DND-41 (cell line): Measurements from ENCODE around the gene SCD5.

Experiments
- ATAC-seq: fragments of 200-7000 bp; cut with Tn5 transposase; 3 replicates; pipeline ENCODE4 v1.9.1; 2021; ENCODE audit warnings: low read depth; ENCODE audit not compliant: insufficient read depth
- DNase-seq: peaks from one replicate; pipeline ENCODE4 v3.0.0-alpha.2; 2020
- H2AFZ ChIP-seq: 2 replicates; pipeline ENCODE4 v1.6.0; 2012; ENCODE audit warnings: low read depth, low read length
- H3K27ac ChIP-seq: 2 replicates; pipeline ENCODE4 v1.5.1; 2012; ENCODE audit warnings: low read length, inconsistent platforms
- H3K27me3 ChIP-seq: fragments of 200-600 bp; sonication (generic); 2 replicates; pipeline ENCODE4 v1.6.0; 2012; ENCODE audit warnings: low read length, mild to moderate bottlenecking, inconsistent platforms; ENCODE audit not compliant: insufficient read depth, poor library complexity
- H3K36me3 ChIP-seq: 2 replicates; pipeline ENCODE4 v1.5.1; 2012; ENCODE audit warnings: low read length, inconsistent platforms; ENCODE audit not compliant: insufficient read depth
- H3K4me1 ChIP-seq: 2 replicates; pipeline ENCODE4 v1.5.1; 2012; ENCODE audit warnings: mild to moderate bottlenecking, low read length; ENCODE audit not compliant: insufficient read depth
- H3K4me2 ChIP-seq: 2 replicates; pipeline ENCODE4 v1.6.0; 2012; ENCODE audit warnings: mild to moderate bottlenecking, moderate library complexity, low read length, inconsistent platforms; ENCODE audit not compliant: insufficient read depth
- H3K4me3 ChIP-seq, 2 experiments: fragments of 200-600 bp in 1 of 2; shearing (Covaris generic) in 1 of 2; 2 replicates each; pipeline ENCODE4 v1.5.1; 2012 to 2016; ENCODE audit warnings: inconsistent platforms in 2 of 2, low read length in 2 of 2, mild to moderate bottlenecking in 2 of 2, low read depth in 1 of 2, moderate library complexity in 1 of 2
- H3K79me2 ChIP-seq: 2 replicates; pipeline ENCODE4 v1.6.0; 2012; ENCODE audit warnings: low read length, inconsistent platforms; ENCODE audit not compliant: insufficient read depth
- H3K9ac ChIP-seq: 2 replicates; pipeline ENCODE4 v1.6.0; 2012; ENCODE audit warnings: low read depth, mild to moderate bottlenecking, inconsistent platforms, low read length, moderate library complexity
- H3K9me3 ChIP-seq: 2 replicates; pipeline ENCODE4 v1.5.1; 2012; ENCODE audit warnings: low read length, moderate library complexity, mild to moderate bottlenecking, inconsistent platforms; ENCODE audit not compliant: insufficient read depth, severe bottlenecking
- H4K20me1 ChIP-seq: 2 replicates; pipeline ENCODE4 v1.6.0; 2012; ENCODE audit warnings: low read length; ENCODE audit not compliant: insufficient read depth
- EZH2 ChIP-seq: IDR thresholded peaks from 3 replicates; pipeline ENCODE4 v1.6.1; 2012; ENCODE audit warnings: borderline replicate concordance, low read depth, mild to moderate bottlenecking, moderate library complexity, low read length, inconsistent platforms; ENCODE audit not compliant: severe bottlenecking
- TF ChIP-seq, protein P1 (sequence below): IDR thresholded peaks from 2 replicates; pipeline ENCODE4 v1.5.1; 2012; ENCODE audit warnings: borderline replicate concordance, low read length, moderate library complexity, mild to moderate bottlenecking; ENCODE audit not compliant: poor library complexity, severe bottlenecking; ENCODE audit errors: extremely low read depth

SCD5 gene

DNA sequence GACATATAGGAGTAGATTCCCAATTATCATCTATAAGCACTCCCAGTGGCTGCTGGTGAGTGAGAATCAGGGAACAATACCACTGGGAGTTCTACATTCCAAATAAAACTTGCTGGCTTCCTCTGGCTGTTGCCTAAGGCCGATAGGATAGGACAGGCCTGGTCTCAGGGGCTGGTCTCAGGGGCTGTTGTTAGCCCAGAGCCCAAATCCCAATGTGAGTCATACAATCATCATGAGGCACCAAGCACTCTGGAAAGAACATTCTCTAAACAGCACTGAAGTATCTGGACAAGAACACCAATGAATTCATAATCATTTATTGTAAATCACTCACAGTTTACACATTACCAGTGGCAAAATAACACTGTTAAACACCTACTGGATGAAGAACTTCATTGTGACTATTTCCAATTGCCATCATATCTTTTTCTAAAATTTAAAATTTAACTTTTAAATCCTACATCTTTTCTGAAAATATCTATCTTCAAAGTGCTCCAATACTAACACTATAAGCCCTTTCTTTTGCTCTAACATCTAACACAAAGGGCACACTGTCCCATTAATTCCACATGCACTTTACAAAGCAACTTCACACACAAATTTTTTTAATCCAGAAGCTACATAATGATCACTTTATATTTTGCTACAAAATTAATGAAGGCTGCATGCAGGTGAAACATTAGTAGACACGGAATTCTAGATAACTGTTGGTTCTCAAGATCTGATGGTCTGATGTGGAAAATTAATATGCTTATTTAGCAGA lies 169.2 kb downstream of the SCD5 start:
- DNase-seq (no peak), ATAC-seq (no peak)
- Histone ChIP-seq H3K79me2 (no peaks in the 10 kb centered on the region), H3K27ac (no peak overlapping the region), H3K4me1 (no peaks in the 10 kb centered on the region), H4K20me1 (no peaks in the 10 kb centered on the region), H3K9me3 (peaks cover 2% of the 10 kb centered on the region), H3K27me3 (no peaks in the 10 kb centered on the region), H2AFZ (no peak overlapping the region), H3K36me3 (peaks cover 20% of the 10 kb centered on the region), H3K9ac (no peak overlapping the region), H3K4me2 (no peak overlapping the region), H3K4me3 (no peak overlapping the region)
- TF ChIP-seq EZH2: no peak
- TF ChIP-seq, protein P1, sequence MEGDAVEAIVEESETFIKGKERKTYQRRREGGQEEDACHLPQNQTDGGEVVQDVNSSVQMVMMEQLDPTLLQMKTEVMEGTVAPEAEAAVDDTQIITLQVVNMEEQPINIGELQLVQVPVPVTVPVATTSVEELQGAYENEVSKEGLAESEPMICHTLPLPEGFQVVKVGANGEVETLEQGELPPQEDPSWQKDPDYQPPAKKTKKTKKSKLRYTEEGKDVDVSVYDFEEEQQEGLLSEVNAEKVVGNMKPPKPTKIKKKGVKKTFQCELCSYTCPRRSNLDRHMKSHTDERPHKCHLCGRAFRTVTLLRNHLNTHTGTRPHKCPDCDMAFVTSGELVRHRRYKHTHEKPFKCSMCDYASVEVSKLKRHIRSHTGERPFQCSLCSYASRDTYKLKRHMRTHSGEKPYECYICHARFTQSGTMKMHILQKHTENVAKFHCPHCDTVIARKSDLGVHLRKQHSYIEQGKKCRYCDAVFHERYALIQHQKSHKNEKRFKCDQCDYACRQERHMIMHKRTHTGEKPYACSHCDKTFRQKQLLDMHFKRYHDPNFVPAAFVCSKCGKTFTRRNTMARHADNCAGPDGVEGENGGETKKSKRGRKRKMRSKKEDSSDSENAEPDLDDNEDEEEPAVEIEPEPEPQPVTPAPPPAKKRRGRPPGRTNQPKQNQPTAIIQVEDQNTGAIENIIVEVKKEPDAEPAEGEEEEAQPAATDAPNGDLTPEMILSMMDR: no peak

DNA sequence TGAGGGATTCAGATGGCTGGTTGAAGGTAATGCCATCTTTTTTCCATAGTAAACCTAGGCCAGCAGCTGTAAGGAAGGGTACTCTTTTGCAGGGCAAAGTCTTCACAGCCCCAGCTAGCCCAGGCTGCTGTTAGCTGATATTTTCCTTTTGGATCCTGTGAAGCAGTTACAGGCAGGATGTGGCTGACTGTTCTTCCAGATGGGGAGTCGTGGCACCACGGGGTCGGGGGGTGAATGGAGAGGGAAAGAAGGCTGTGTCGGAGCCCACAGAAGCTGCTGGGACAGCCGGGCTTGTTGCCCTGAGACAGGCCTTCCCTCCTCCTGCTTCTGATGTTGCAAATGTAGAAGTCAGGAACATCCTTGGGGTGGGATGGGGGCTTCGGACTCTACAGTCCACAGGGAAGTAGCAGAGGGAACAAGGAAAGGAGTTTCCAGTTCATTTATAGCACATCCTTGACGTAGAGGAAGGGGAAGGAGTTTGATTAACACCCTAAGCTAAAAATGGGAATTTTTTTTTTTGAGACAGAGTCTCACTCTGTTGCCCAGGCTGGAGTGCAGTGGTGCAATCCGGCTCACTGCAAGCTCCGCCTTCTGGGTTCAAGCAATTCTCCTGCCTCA lies 172.2 kb downstream of the SCD5 start:
- H3K4me2 ChIP-seq: no peak overlapping the region
- H3K27me3 ChIP-seq: no peaks in the 10 kb centered on the region
- no peak overlapping the region for H2AFZ ChIP-seq
- TF ChIP-seq EZH2: no peak
- TF ChIP-seq, protein P1: no peak
- no peak for DNase-seq
- no peak overlapping the region for H3K4me3 ChIP-seq
- no peak overlapping the region for H3K27ac ChIP-seq
- H3K9me3 ChIP-seq: no peaks in the 10 kb centered on the region
- H3K9ac ChIP-seq: no peak overlapping the region
- H3K36me3 ChIP-seq: peaks cover 7% of the 10 kb centered on the region; the same call in 1 of the 2 replicates
- H4K20me1 ChIP-seq: no peaks in the 10 kb centered on the region
- no peaks in the 10 kb centered on the region for H3K4me1 ChIP-seq
- no peaks in the 10 kb centered on the region for H3K79me2 ChIP-seq
- ATAC-seq: no peak

DNA sequence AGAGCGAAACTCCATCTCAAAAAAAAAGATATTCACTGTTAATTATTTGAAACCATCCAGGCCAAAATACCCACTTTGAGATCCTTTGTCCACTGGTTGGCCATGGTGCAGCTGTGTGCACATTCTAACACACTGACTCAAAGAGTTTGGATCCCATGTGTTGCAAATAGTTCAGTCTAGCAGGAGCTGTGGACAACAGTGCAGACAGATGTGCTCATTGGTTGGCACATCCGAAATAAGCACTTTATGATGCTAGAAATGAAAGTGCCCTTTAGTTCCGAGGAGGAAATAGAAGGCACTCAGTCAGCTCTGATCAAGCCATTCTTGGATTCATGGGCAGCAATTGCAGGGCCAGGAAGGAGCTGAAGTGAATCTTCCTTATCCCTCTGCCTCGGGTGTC lies 173.8 kb downstream of the SCD5 start:
- no peak for ATAC-seq
- Histone ChIP-seq H3K4me3 (no peak overlapping the region), H2AFZ (no peak overlapping the region), H3K9me3 (no peaks in the 10 kb centered on the region), H3K9ac (no peak overlapping the region), H4K20me1 (no peaks in the 10 kb centered on the region), H3K27me3 (no peaks in the 10 kb centered on the region), H3K4me1 (no peaks in the 10 kb centered on the region), H3K79me2 (no peaks in the 10 kb centered on the region), H3K4me2 (no peak overlapping the region), H3K27ac (no peak overlapping the region), H3K36me3 (peaks cover 7% of the 10 kb centered on the region; the same call in 1 of the 2 replicates)
- TF ChIP-seq, protein P1: no peak
- no peak for TF ChIP-seq EZH2
- DNase-seq: no peak
